SU-DHL-6 (cell line): ENCODE results near the gene DNAJC12.

Source experiments
- H2AFZ ChIP-seq: fragments of 200-600 bp; sonication (generic); 2 replicates; pipeline ENCODE4 v1.6.1; 2014; ENCODE audit warnings: low read depth, mild to moderate bottlenecking, moderate library complexity, mixed read lengths, antibody characterized with exemption, low read length; ENCODE audit not compliant: severe bottlenecking
- H3F3A ChIP-seq: fragments of 200-600 bp; shearing (Covaris generic); 2 replicates; pipeline ENCODE4 v1.6.0; 2016; ENCODE audit warnings: antibody characterized with exemption, mild to moderate bottlenecking; ENCODE audit not compliant: insufficient read depth
- H3K27ac ChIP-seq: fragments of 200-600 bp; sonication (generic); 2 replicates; pipeline ENCODE4 v1.5.1; 2016; ENCODE audit warnings: low read depth, mild to moderate bottlenecking, low read length, moderate library complexity, mixed read lengths
- H3K27me3 ChIP-seq: fragments of 200-600 bp; sonication (generic), shearing (Covaris generic); 2 replicates; pipeline ENCODE4 v1.6.0; 2014; ENCODE audit warnings: mild to moderate bottlenecking, low read length
- H3K36me3 ChIP-seq: fragments of 200-600 bp; sonication (generic); 2 replicates; pipeline ENCODE4 v1.6.1; 2014; ENCODE audit warnings: mild to moderate bottlenecking, low read length, mixed read lengths
- H3K4me2 ChIP-seq: fragments of 300-600, 200-600 bp; shearing (Covaris generic), sonication (generic); 2 replicates; pipeline ENCODE4 v1.6.0; 2014; ENCODE audit warnings: low read length, low read depth, mild to moderate bottlenecking; ENCODE audit not compliant: poor library complexity, severe bottlenecking
- H3K4me3 ChIP-seq: fragments of 200-600 bp; sonication (generic); 2 replicates; pipeline ENCODE4 v1.5.1; 2014; ENCODE audit warnings: antibody characterized with exemption, low read length, mild to moderate bottlenecking, mixed read lengths; ENCODE audit not compliant: insufficient read depth, poor library complexity, severe bottlenecking
- H3K79me2 ChIP-seq: fragments of 200-600 bp; sonication (generic); 2 replicates; pipeline ENCODE4 v1.6.1; 2014; ENCODE audit warnings: mild to moderate bottlenecking, low read length, moderate library complexity; ENCODE audit not compliant: insufficient read depth
- H3K9ac ChIP-seq: fragments of 200-600 bp; sonication (generic); 2 replicates; pipeline ENCODE4 v1.7.0; 2014; ENCODE audit warnings: mild to moderate bottlenecking, low read length
- H3K9me2 ChIP-seq: fragments of 200-600 bp; sonication (generic); replicated peaks from 2 replicates; pipeline ENCODE4 v1.6.1; 2014; ENCODE audit warnings: low read length; ENCODE audit not compliant: insufficient read depth
- H3K9me3 ChIP-seq: fragments of 200-600 bp; sonication (generic); 2 replicates; pipeline ENCODE4 v1.6.1; 2014; ENCODE audit warnings: low read length, mixed read lengths; ENCODE audit not compliant: insufficient read depth
- H4K20me1 ChIP-seq: fragments of 200-600 bp; sonication (generic); 2 replicates; pipeline ENCODE4 v1.6.1; 2014; ENCODE audit warnings: low read depth, mild to moderate bottlenecking, antibody characterized with exemption, low read length, moderate library complexity, mixed read lengths
- EZH2phosphoT487 ChIP-seq: fragments of 200-600 bp; sonication (generic), shearing (Covaris generic); conservative IDR thresholded peaks from 2 replicates; pipeline ENCODE4 v1.6.1; 2018; ENCODE audit warnings: mild to moderate bottlenecking, antibody characterized with exemption, low read length, moderate library complexity, mixed read lengths
- TF ChIP-seq, protein P1 (sequence below): fragments of 200-600 bp; sonication (generic); IDR thresholded peaks from one replicate; pipeline ENCODE4 v1.5.1; 2017; ENCODE audit warnings: antibody characterized with exemption, mild to moderate bottlenecking, low read length, moderate library complexity; ENCODE audit not compliant: insufficient read depth, poor library complexity, severe bottlenecking

DNAJC12 gene

DNA sequence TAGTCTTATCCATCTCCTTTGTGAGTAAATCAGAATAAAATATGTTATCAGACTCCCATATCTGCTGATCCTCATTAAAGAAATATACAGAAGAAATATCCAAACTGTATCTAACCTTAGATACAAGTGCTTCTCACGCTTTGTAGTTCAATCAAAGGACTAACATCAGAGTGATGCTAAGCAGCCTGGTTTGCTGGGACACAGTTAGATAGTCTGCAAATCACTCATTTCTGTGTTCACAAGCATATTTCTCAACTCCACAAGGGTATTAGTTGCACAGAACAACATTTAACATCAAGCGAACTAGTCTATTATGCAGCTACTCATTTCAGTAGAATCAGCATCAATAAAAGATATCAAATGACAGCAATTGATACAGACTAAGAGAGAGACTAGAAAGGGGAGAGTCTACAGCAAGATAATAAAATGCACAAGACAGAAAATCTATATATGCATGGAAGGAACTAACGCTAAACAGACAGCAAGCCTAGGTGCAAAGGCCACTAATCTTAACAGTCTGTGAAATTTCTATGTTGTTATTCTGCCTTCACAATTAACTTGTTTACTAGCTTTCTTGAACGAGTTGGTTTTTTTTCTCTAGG lies 30.0 kb downstream of the DNAJC12 start:
- no peaks in the 10 kb centered on the region for H3K27me3 ChIP-seq
- H3K27ac ChIP-seq, result no peak overlapping the region
- no peak overlapping the region for H3K4me3 ChIP-seq
- H3K9ac ChIP-seq, result no peak overlapping the region
- H3F3A ChIP-seq, result no peaks in the 10 kb centered on the region
- H3K9me3 ChIP-seq, result no peaks in the 10 kb centered on the region
- no peaks in the 10 kb centered on the region for H4K20me1 ChIP-seq
- peaks cover 4% of the 10 kb centered on the region; the same call in 1 of the 2 replicates for H3K36me3 ChIP-seq
- no peaks in the 10 kb centered on the region for H3K9me2 ChIP-seq
- TF ChIP-seq EZH2phosphoT487, result no peak
- TF ChIP-seq, protein P1, sequence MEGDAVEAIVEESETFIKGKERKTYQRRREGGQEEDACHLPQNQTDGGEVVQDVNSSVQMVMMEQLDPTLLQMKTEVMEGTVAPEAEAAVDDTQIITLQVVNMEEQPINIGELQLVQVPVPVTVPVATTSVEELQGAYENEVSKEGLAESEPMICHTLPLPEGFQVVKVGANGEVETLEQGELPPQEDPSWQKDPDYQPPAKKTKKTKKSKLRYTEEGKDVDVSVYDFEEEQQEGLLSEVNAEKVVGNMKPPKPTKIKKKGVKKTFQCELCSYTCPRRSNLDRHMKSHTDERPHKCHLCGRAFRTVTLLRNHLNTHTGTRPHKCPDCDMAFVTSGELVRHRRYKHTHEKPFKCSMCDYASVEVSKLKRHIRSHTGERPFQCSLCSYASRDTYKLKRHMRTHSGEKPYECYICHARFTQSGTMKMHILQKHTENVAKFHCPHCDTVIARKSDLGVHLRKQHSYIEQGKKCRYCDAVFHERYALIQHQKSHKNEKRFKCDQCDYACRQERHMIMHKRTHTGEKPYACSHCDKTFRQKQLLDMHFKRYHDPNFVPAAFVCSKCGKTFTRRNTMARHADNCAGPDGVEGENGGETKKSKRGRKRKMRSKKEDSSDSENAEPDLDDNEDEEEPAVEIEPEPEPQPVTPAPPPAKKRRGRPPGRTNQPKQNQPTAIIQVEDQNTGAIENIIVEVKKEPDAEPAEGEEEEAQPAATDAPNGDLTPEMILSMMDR, result no peak
- H3K4me2 ChIP-seq, result no peak overlapping the region
- H2AFZ ChIP-seq, result no peak overlapping the region
- no peaks in the 10 kb centered on the region for H3K79me2 ChIP-seq

DNA sequence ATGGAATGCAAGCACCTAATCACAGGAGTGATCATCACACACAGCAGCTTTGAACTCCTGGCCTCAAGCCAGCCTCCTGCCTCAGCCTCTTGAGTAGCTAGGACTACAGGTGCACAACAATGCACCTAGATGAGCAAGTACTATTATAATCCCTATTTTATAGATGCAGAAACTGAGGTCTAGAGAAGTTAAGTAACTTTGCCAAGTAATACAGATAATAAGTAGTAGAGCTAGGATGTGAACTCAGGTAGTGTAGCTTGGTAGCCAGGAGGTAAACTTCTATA lies 33.7 kb downstream of the DNAJC12 start:
- H3K36me3 ChIP-seq, result no peaks in the 10 kb centered on the region
- TF ChIP-seq EZH2phosphoT487, result no peak
- TF ChIP-seq, protein P1, result no peak

DNA sequence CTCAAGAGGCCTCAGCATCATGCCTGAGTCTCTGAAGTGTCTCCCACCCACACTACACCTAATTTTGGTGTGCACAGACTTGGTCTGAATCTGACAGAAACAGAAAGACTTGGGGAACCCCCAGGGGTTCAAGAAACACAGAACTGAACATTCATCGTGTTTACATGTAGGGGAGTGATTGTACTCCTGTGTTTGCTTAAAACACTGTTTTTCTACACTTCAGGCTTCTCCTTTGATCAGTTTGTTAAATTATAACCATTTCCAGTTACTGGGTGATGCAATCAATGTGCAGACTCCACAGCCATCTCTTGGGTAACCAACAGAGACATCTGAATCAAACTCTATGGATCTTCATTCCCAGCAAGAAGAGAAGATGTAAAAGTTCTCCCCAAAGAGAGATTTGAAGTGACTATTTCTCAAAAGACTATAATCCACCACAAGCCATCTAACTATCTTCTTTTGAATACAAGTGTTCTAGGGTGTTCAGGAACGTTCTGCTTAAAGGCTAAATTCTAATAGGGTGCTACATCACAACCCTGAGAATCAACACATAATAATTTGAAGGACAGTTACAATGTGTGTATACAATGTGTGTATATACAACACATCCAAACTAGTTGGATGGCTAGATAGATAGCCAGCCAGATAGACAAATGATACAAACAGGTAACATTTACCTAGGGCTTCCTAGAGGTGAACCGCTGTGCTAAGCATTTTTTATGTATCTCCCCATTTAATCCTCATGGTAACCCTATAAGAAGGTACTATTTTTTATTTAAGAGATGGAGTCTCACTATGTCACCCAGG lies 34.2 kb downstream of the DNAJC12 start:
- no peaks in the 10 kb centered on the region for H3K9me2 ChIP-seq
- no peak overlapping the region for H3K27ac ChIP-seq
- H3K9me3 ChIP-seq, result no peaks in the 10 kb centered on the region
- no peaks in the 10 kb centered on the region for H3K27me3 ChIP-seq
- TF ChIP-seq, protein P1, result no peak
- no peak overlapping the region for H3K9ac ChIP-seq
- H3F3A ChIP-seq, result no peaks in the 10 kb centered on the region
- no peak overlapping the region for H3K4me2 ChIP-seq
- H3K79me2 ChIP-seq, result no peaks in the 10 kb centered on the region
- no peaks in the 10 kb centered on the region for H4K20me1 ChIP-seq
- no peak overlapping the region for H3K4me3 ChIP-seq
- no peak overlapping the region for H2AFZ ChIP-seq
- no peaks in the 10 kb centered on the region for H3K36me3 ChIP-seq

More for the DNA sequence above, 33.7 kb downstream of the DNAJC12 start:
- Histone ChIP-seq H4K20me1 (no peaks in the 10 kb centered on the region), H3F3A (no peaks in the 10 kb centered on the region), H3K9ac (no peak overlapping the region), H3K4me3 (no peak overlapping the region), H3K9me2 (no peaks in the 10 kb centered on the region), H3K27ac (no peak overlapping the region), H2AFZ (no peak overlapping the region), H3K4me2 (no peak overlapping the region), H3K27me3 (no peaks in the 10 kb centered on the region), H3K79me2 (no peaks in the 10 kb centered on the region), H3K9me3 (no peaks in the 10 kb centered on the region)
